Neural crest cell (in vitro differentiated cells): ENCODE data around the gene RBM19. TPM values are rescaled to one million over a fixed set of nuclear protein-coding genes. Genes with fewer than 3 reads are reported as not detected.

Source experiments
- DNase-seq: peaks from one replicate; pipeline ENCODE4 v3.0.0; 2021; ENCODE audit warnings: low read depth, mixed read lengths, low spot score
- H3K27ac Mint-ChIP-seq: one replicate; pipeline ENCODE4 v1.8.0; 2021; ENCODE audit warnings: mild to moderate bottlenecking, mixed read lengths; ENCODE audit not compliant: unreplicated experiment
- H3K27me3 Mint-ChIP-seq: 2 replicates; pipeline ENCODE4 v1.8.0; 2021; ENCODE audit warnings: low read depth, mild to moderate bottlenecking, mixed read lengths
- H3K36me3 Mint-ChIP-seq: 2 replicates; pipeline ENCODE4 v1.8.0; 2021; ENCODE audit warnings: low read depth, mild to moderate bottlenecking, mixed read lengths
- H3K4me1 Mint-ChIP-seq: 2 replicates; pipeline ENCODE4 v1.8.0; 2021; ENCODE audit warnings: mixed read lengths
- H3K4me3 Mint-ChIP-seq: one replicate; pipeline ENCODE4 v1.8.0; 2021; ENCODE audit warnings: mild to moderate bottlenecking, mixed read lengths
- H3K9me3 Mint-ChIP-seq: 2 replicates; pipeline ENCODE4 v1.8.0; 2021; ENCODE audit warnings: mixed read lengths
- CTCF ChIP-seq: fragments of 200-600 bp; sonication (generic); conservative IDR thresholded peaks from 2 replicates; pipeline ENCODE4 v1.5.0; 2021; ENCODE audit warnings: antibody characterized with exemption, mild to moderate bottlenecking
- total RNA-seq: library from RNA; stranded (reverse); gene quantifications from 2 replicates; pipeline ENCODE4 v1.2.1, GENCODE V29; 2021

The RBM19 gene
- total RNA-seq, 1 donor from 2014 or later = 42.6 TPM

GRCh38 chr12:113831476-113831875 is 134.6 kb downstream of the RBM19 start:
- Mint-ChIP-seq H3K4me1 (peaks cover 9% of the 10 kb centered on the region), H3K27me3 (peaks cover 3% of the 10 kb centered on the region), H3K4me3 (no peak overlapping the region), H3K36me3 (no peaks in the 10 kb centered on the region), H3K27ac (no peak overlapping the region), H3K9me3 (no peaks in the 10 kb centered on the region)
- TF ChIP-seq CTCF = no peak
- DNase-seq = no peak

- H3K27me3 Mint-ChIP-seq = no peaks in the 10 kb centered on the region
- no peak for DNase-seq
- no peak for TF ChIP-seq CTCF
- H3K4me3 Mint-ChIP-seq = no peak overlapping the region
- H3K27ac Mint-ChIP-seq = peak overlapping the region; percentile 22
- H3K9me3 Mint-ChIP-seq = no peaks in the 10 kb centered on the region
- H3K36me3 Mint-ChIP-seq = no peaks in the 10 kb centered on the region
- peaks cover 4% of the 10 kb centered on the region for H3K4me1 Mint-ChIP-seq
These were observed 135.1 kb downstream of the RBM19 start for GRCh38 chr12:113831016-113831415.

GRCh38 chr12:113829212-113829611 is 136.9 kb downstream of the RBM19 start:
- no peaks in the 10 kb centered on the region for H3K36me3 Mint-ChIP-seq
- H3K27me3 Mint-ChIP-seq = no peaks in the 10 kb centered on the region
- H3K9me3 Mint-ChIP-seq = no peaks in the 10 kb centered on the region
- no peak for TF ChIP-seq CTCF
- DNase-seq = no peak
- no peak overlapping the region for H3K4me3 Mint-ChIP-seq
- no peak overlapping the region for H3K27ac Mint-ChIP-seq
- no peaks in the 10 kb centered on the region for H3K4me1 Mint-ChIP-seq

DNA sequence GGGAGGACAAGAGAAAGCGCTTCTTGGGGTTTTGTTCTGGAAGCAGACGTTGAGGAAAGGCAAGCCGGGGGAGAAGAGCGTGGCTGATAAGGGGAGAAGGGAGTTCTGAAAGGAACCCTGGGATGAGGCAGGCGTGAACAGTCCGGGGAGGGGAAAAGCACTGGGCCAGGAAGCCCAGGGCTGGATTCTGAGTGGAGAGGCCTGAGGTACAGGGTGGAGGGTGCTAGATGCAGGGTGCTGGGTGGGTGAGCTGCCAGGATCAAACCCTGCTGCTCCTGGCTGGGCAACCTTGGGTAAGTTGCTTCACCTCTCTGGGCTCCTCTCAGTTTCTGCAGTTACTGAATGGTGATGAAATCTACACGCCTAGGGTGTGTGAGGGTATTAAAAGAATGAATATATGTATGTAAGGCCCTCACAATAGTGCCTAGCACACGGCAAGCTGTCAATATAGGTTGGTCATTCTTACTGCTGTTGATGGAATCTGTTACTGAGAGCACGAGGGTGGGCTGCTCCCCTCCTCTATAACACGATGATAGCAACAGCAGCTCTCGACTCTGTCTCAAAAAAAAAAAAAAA is 138.5 kb downstream of the RBM19 start:
- no peak overlapping the region for H3K4me3 Mint-ChIP-seq
- no peak overlapping the region for H3K27ac Mint-ChIP-seq
- no peaks in the 10 kb centered on the region for H3K9me3 Mint-ChIP-seq
- TF ChIP-seq CTCF = no peak
- H3K4me1 Mint-ChIP-seq = no peaks in the 10 kb centered on the region
- no peak for DNase-seq
- no peaks in the 10 kb centered on the region for H3K36me3 Mint-ChIP-seq
- no peaks in the 10 kb centered on the region for H3K27me3 Mint-ChIP-seq

DNA sequence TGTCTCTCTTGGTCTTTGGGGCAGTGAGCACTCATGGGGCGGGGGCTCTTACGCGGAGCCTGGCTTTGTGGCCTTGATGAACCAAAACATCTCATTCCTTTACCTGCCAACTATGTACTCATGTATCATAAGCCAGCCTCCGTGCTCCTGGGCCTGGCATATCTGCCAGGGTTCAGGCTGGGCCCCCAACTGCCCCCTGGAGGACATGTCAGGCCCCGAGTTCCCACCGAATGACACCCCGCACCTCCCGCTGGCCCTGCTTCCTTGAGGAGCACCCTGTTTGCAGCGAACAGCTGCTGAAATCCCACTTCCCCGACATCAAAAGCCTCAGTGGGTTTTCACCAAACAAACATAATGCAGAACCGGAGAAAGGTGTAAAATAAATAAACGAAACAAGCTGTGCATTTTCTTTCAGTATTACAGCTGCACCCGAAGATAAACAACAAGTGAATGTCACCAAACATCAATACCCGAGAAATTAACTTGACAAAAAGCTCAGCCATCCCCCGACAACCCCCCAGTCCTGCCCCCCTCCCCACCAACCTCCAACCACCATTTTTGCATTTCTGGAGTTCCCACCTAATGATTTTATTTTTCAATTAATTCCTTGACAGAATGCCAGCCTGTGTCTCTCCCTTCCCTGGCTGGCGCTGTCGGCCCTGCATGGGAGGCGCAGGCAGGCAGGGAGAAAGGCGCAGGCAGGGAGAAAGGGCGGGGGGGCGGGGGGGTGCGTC is 139.2 kb downstream of the RBM19 start:
- Mint-ChIP-seq H3K27ac (no peak overlapping the region), H3K4me1 (no peaks in the 10 kb centered on the region), H3K4me3 (no peak overlapping the region), H3K9me3 (no peaks in the 10 kb centered on the region), H3K27me3 (no peaks in the 10 kb centered on the region), H3K36me3 (no peaks in the 10 kb centered on the region)
- TF ChIP-seq CTCF = no peak
- DNase-seq = no peak
